Measurements from ENCODE around the gene ISCA2.

ISCA2 gene

DNA sequence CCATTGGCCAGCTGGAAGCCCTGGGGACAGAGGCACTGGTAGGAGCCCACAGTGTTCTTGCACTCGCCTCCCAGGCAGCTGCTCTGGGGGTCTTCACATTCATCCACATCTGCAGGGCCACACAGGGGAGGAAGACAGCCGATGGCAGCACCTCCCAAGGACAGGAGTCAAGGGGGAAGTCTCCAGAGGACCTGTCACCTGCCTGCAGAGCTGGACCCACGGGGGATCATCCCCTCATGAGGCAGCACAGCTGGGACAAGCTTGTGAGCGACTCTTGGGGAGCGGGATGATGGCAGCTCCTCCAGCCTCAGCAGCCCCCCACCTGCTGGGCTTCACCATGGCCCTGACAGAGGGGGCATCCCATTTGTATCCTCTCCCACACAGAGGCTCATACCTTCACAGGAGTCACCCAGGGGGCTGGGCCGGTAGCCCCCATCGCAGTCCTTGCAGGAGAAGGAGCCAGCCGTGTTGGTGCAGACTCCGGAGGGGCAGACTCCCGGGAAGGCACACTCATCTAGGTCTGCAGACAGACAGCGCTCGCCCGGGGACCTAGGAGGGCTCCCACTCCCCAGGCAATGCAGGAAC lies 15.4 kb downstream of the ISCA2 start:
- no peak for DNase-seq

- no peak for DNase-seq
Measured at GRCh38 chr14:74509587-74510222, 16.1 kb downstream of the ISCA2 start.

DNA sequence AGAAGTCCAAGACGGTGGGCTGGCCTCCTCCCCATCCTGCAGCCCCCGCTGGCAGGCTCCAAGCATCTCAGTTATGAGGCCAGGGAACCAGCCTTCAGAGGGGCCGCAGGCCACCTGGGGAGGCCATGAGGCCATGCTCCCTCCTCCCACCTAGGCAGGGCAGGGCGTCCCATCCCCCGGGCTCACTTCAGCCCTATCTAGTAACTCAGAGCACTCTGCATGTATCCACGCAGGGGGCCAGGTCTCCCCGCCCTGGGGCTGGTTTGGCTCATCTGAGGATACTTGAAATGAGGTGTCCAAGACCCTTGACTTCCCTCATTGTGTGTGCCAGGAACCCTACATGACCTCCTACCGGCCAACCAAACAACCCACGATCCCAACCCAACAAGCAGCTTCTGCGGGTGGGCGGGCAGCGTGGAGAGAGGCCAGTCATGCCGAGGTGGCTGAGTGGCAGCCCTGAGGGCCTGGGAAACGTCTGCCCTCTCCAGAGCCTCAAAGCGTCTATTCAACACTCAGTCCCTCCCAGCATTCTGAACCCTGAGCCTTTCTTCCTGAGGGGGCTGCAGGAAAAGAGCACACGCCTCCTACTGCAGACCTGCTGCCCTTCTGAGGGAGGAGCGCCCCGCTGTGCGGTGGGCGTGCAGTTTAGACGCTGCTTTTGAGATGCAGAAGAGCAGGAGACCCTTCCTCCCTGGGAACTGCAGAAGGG lies 16.8 kb downstream of the ISCA2 start:
- DNase-seq: no peak

GRCh38 chr14:74510959-74511409 lies 17.4 kb downstream of the ISCA2 start:
- DNase-seq: no peak

DNA sequence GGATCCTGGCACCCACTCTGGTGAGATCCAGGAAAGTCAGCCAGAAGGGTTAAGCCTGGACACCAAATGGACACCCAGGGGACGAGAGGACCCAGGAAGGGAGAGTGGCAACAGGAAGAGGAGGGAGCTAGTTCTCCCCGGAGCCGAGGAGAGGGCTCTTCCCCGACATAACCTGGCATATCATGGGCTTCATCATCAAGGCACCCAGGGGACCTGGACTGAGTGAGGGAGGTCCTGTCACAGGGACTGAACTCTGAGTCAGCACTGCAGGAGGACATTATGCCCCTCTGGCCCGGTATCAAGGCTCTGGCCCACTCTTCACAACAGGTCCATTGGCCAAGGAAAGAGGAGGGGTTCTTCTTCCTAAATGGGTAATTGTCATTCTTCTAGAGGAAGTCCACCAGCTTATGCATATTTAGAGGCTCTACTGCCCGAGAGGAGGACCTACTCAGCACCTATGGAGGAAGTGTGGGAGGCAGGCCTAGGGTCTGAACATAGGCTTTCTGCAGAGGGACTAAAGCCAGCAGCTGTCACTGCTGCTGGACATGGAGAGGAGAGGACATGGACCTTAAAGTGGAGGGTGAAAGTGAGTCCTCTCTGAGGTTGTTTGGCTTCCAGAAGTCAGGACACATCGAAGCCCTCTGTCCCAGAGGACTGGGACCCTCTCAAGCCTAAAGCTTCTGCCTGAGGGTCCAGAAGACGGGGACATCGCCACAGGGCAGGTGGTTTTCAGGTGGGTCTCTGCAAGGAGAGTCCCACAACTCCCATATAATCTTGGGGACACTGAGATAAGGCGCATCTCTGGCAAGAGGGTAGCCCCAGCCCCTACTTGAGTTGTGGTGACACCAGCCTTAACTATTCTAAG lies 18.6 kb downstream of the ISCA2 start:
- no peak for DNase-seq

DNA sequence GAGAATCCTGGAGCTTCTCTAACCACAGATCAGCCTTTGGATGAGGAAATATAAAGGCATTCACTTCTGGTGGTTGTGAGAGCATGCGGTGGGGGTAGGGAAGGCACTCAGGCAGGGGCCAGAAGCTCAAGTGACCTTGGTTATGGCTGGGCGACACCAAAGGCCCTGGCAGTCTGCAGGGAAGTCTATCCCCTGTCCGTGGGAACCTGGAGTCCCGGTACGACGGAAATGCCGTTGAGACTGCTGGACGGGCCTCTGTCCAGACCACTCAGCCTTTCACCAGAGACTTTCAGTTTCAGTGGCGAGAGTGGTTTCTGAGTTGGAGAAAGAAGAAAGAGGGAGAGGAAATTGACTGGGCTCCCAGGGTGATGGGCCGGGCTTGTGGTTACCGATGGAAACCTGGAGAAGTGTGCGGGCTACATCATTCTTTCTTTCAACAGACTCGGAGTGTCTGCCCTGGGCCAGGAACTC lies 20.9 kb downstream of the ISCA2 start:
- DNase-seq: no peak

- DNase-seq: no peak
Measured at GRCh38 chr14:74515891-74516412, 22.4 kb downstream of the ISCA2 start.

DNA sequence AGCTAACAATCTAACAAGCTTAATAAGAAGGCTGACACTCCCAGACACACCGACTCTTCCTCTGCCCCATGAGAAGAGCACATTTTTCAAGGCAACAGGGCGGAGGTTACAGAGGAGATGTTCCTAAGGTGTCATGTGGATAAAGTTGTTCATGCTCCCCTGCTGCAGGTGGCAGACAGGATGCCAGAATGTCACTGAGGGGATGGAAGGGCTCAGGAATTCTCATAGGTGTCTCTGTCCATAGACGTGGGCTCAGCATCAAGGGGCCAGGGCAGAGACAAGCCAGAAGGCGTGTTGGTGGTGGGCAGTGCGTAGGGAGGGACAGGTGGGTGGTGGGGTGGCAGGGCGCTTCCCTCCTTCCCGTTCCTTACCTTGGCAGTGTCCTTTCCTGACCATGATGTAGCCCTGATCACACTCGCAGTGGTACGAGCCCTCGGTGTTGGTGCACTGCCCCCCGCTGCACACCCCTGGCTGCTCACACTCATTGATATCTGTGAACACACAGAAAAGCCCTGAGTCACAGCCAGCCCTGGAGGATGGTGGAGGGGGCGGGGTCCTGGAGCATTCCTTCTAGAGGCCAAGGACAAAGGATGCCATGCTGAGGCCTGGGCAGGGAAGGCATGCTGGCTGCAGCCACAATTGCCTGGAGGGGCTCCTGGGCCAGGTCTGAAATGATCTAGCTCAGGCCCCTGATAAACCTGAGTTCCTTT lies 23.0 kb downstream of the ISCA2 start:
- no peak for DNase-seq

DNA sequence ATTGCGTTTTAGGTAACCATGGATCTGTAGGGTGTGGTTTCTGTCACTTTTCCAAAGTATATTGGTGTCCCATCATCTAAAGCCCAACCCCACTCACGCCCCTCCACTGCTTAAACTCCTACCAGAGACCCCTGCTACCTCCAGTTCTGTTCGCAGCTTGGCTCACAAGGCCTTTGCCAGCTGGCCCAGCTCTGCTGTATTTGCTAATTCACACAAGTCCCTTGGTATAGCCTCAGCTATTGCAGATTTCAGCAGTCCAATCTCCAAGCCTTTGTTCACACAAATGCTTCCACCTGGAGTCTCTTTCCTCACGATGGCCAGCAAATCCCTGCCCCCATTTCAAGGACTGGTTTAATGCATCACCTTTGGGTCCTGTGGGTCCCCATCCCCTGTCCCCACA lies 24.2 kb downstream of the ISCA2 start:
- no peak for DNase-seq

DNA sequence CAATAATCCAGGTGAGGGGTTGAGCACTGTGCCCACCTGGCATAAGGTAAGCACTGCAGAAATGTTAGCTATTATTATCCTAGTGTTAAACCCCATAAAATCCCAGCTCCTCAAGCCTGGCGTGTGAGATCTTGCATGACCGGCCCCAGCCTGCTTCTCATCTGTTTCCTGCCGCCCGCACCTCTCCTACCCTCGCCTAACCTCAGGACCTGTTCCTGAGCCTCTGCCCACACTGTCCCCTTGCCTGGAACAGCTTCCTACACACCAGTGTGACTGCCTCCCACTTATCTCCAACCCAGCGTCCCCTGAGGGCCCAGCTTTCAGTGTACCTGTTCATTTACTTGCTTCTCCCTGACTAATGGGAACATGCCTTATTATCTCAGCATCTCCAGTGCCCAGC lies 24.7 kb downstream of the ISCA2 start:
- no peak for DNase-seq

GRCh38 chr14:74519316-74520074 lies 25.9 kb downstream of the ISCA2 start:
- no peak for DNase-seq

DNA sequence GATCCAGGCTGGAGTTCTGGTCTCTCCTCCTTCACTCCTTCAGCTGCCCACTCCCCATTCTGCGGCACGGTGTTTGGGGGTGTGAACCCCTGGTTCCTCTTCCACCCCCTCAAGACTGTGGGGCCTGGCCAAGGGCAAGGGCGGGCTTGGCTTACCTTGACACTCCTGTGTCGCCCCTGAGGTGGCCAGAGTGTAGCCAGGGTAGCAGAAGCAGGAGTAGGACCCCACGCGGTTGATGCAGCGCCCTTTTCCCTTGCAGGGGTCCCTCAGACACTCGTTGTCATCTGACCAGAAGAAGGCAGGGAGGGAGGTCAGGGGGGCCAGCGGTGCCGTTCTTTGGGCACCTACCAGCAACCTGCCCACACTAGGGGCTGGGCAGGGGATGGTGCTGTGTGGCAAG lies 28.2 kb downstream of the ISCA2 start:
- no peak for DNase-seq

DNA sequence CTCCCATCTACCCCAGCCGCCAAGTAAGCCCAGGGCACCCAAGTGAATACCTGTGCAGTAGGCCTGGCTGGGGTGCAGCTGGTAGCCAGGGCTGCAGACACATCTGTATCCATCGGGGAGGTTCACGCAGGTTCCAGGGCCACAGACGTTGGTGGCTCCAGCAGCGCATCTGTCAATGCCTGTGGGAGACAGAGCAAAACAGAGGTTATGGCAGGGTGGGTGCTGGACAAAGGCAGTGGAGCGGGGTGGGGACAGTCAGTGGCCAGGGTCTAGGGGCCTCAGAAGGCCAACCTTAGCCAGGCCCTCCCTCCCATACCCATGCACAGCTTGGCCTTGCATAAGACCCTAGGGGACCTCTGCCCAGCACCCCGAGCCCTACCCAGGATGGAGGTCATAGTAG lies 29.2 kb downstream of the ISCA2 start:
- DNase-seq: no peak

DNA sequence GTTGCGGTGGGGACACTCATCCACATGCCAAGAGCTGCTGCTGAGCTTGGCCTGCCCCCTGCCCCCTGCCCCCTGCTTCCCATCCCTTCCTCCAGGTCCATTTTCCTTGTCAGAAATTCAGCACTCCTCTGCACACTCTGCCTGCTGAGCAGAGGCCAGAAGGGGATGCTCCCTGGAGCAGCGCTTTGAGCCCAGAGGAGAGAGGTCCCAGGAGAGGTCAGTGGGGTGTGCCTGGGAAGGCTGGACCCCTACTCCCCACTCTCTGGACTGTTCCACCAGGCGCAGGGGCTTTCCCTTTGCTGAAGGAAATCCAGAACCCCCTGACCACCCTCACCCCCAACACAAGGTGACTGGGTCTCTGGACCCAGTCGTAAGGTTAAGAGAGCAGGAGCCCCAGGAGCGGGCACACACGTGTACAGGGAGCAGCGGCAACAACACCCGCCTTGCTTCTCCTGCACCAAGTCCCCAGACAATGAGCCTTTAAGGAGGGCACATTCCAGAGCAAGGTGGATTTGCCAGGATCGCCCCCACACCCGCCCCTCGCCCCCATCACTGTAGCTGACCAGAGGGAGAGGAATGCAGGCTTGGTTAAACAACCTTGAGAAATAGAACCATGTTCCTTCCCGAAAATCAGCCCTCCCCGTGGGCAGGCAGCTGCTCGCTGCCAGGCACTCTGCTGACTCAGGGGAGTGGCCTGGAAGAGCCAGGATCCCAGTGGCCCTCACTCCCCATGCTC lies 30.7 kb downstream of the ISCA2 start:
- no peak for DNase-seq

DNA sequence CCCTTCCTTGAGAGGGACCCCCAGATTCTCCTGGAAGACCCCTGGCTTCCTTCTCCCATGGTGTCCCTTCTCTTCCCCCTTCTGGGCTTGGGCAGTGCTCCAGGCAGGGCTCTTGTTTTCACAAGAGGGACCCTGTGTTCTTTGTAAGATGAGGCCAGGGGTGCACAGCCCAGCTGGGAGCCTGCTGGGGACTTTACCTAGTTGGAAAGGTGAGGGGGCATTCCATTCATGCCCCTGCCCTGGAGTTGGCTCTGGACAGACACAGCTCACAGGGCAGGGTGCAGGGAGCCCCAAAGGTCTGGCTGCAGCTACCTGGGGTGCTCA lies 31.2 kb downstream of the ISCA2 start:
- no peak for DNase-seq

DNA sequence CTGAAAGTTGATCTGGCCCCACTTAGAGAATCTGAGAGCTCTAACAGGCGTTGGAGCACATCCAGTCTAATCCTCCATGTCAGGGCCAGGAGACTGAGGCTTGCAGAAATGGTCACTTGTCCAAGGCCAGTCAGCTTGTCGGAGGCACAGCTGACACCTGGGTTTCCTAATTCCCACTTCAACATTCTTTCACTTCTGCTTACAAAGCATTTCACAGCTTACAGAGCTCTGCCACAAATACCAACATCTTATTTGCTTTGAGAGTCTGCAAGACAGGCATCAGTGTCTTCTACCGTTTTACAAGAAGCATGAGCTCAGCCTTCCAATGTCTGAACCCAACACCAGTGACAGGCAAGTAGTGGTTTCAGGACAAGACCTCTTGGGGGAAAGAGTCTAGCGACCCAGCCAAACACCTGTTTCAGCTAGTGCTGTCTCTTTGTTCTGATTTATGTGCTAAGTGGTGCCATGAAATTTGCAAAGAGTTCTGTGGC lies 31.8 kb downstream of the ISCA2 start:
- DNase-seq: no peak

DNA sequence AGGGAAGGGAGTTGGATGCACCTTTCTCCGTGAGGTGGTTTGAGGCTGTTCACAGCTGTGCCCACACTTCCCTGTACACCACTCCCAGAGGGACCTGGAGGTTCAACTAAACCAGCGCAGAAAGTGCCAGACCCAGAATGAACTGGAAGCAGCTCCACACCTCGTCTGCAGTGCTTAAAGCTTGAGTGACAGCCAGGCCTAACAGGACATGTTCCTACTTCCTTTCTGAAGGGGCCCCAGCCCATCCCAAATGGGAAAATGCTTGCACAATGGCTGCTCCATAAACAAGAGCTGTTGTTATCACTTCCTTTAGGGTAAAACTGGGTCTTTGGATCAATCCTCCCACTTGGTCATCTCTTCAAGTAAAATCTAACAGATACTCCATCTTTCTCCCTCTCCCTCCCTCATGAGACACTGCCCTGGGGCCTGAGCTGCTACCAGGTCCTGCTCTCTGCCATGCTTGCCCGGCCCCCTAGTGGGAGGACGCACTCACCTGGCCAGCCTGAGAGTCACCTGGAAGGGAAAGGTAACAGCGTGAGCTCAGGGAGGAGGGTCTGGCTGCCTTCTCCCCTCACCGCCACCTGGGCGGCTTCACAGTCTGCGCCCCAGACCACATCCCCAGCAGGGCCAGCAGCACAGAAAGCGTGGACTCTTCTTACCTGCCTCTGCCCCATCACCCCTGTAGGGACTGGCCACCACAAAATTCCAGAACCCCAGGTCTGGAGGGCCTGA lies 33.5 kb downstream of the ISCA2 start:
- peak; percentile 10 for DNase-seq

DNA sequence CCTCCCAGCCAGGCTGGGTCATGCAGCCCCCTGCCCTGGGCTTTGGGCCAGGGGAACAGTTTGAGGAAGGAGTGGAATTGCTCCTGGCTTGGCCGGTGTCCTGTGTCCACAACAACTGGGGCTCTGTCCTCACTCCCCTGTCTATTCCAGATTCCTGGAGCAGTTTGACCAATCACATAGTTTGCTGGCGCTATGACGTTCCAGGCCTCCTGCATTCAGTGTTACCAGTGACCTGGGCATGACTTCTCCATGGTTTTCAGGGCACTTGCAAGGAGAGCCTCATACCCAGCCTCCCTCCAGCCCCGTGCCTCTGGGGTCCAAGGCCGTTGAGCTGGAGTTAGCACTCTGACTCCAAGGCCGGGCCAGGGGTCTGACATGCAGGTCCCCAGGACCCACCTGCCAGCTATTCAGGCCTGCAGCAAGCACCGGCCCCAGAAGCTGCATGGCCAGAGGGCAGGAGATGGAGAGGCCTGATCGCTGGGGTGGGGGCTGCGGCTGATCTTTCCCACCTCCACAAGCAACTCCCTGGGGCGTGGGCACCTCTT lies 34.2 kb downstream of the ISCA2 start:
- no peak for DNase-seq

GRCh38 chr14:74528406-74528805 lies 34.8 kb downstream of the ISCA2 start:
- DNase-seq: no peak

DNA sequence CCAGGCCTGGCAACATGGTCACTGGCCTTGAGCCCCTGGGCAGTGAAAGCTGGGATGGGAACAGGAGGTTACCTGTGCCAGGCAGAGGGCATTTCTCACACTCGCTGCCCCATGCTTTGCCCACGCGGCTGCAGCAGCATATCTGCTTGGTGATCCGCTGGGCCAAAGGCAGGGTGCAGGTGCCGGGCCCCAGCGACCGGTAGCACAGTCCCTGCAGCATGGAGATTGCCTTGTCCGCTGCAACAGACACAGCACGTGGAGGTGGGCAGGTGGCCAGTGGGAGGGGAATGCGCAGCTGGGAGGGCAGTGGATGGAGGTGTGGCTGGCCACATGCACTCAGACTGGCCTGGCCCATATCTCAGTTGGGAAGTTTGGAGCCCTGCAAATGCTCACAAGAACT lies 35.3 kb downstream of the ISCA2 start:
- DNase-seq: no peak
